Brain microvascular endothelial cell (primary cell): ENCODE measurements around the gene ZNF536.
"Not testable (repeated sequence)": the region's sequence is repeated elsewhere in the genome, so short reads cannot be mapped to it uniquely, and the experiment has no call there.

ENCODE experiments used
- DNase-seq: peaks from one replicate; pipeline ENCODE4 v3.0.0-alpha.2; 2020
- H3K27ac ChIP-seq: fragments of 250-450 bp; sonication (Bioruptor Pico); 2 replicates; pipeline ENCODE4 v1.5.1; 2020; ENCODE audit warnings: mild to moderate bottlenecking, moderate library complexity
- H3K27me3 ChIP-seq: fragments of 250-450 bp; sonication (Bioruptor Pico); replicated peaks from 2 replicates; pipeline ENCODE4 v1.5.1; 2020; ENCODE audit warnings: mild to moderate bottlenecking
- H3K36me3 ChIP-seq: fragments of 250-450 bp; sonication (Bioruptor Pico); replicated peaks from 2 replicates; pipeline ENCODE4 v1.5.1; 2020; ENCODE audit warnings: mild to moderate bottlenecking
- H3K4me3 ChIP-seq: 2 replicates; pipeline ENCODE4 v1.5.1; 2011; ENCODE audit warnings: low read depth, mild to moderate bottlenecking, control low read depth, low read length, moderate library complexity
- CTCF ChIP-seq: IDR thresholded peaks from 2 replicates; pipeline ENCODE4 v1.5.1; 2011; ENCODE audit warnings: low read depth, mild to moderate bottlenecking, moderate library complexity, low read length, control low read depth, inconsistent platforms; ENCODE audit errors: missing control alignments
- in situ Hi-C: cut with HindIII; loops from 2 replicates; pipeline ENCODE4 v1.10.0; 2017; ENCODE audit warnings: low sequenced_read_pairs, low pct_ligation_motif_present

ZNF536 gene

GRCh38 chr19:30344446-30345425 is 27.4 kb upstream of the ZNF536 start:
- H3K27ac ChIP-seq, result no peak overlapping the region
- no peaks in the 10 kb centered on the region for H3K27me3 ChIP-seq
- H3K4me3 ChIP-seq, result no peak overlapping the region
- DNase-seq, result no peak
- no peaks in the 10 kb centered on the region for H3K36me3 ChIP-seq
- no peak for TF ChIP-seq CTCF
- in situ Hi-C loops, result no loop called here

GRCh38 chr19:30345686-30346085 is 26.5 kb upstream of the ZNF536 start:
- no peaks in the 10 kb centered on the region for H3K36me3 ChIP-seq
- H3K27ac ChIP-seq, result no peak overlapping the region
- DNase-seq, result no peak
- no peak overlapping the region for H3K4me3 ChIP-seq
- in situ Hi-C loops, result no loop called here
- TF ChIP-seq CTCF, result no peak
- H3K27me3 ChIP-seq, result no peaks in the 10 kb centered on the region

GRCh38 chr19:30346468-30346867 is 25.7 kb upstream of the ZNF536 start:
- H3K4me3 ChIP-seq, H3K27ac ChIP-seq, in situ Hi-C loops, H3K27me3 ChIP-seq, H3K36me3 ChIP-seq, DNase-seq: not testable (repeated sequence)

GRCh38 chr19:30349131-30349730 is 23.0 kb upstream of the ZNF536 start:
- TF ChIP-seq CTCF, result no peak
- no peak overlapping the region for H3K27ac ChIP-seq
- in situ Hi-C loops, result no loop called here
- no peaks in the 10 kb centered on the region for H3K27me3 ChIP-seq
- no peak overlapping the region for H3K4me3 ChIP-seq
- no peaks in the 10 kb centered on the region for H3K36me3 ChIP-seq
- no peak for DNase-seq

GRCh38 chr19:30350692-30351663 is 21.2 kb upstream of the ZNF536 start:
- TF ChIP-seq CTCF, result no peak
- in situ Hi-C loops, result no loop called here
- no peaks in the 10 kb centered on the region for H3K36me3 ChIP-seq
- no peak for DNase-seq
- no peak overlapping the region for H3K27ac ChIP-seq
- no peaks in the 10 kb centered on the region for H3K27me3 ChIP-seq
- H3K4me3 ChIP-seq, result no peak overlapping the region
